Pancreas (tissue), 10 donors: ENCODE results near the gene MADCAM1. TPM values are rescaled to one million over a fixed set of nuclear protein-coding genes. Genes with fewer than 3 reads are reported as not detected.

Experiments
- ATAC-seq, 4 donors: fragments of 200-7000 bp; cut with Tn5 transposase; one replicate each; pipeline versions ENCODE4 v1.8.0 to v1.9.1; 2020; ENCODE audit warnings: mild to moderate bottlenecking in 4 of 4, moderate library complexity in 4 of 4
- DNase-seq, 6 donors: peaks; one replicate each; pipeline ENCODE4 v3.0.0-alpha.2; 2020
- FAIRE-seq: peaks from 2 replicates; lab custom pipeline; 2012; peaks lifted over from hg19 to GRCh38; lab: Jason Lieb, UNC
- H3K27ac ChIP-seq, 4 donors: fragments of 200-600 bp; sonication (generic); 1 replicate in 3 of 4; 2 replicates in 1 of 4; pipeline versions ENCODE4 v1.5.0 to v1.8.0; 2020
- H3K27me3 ChIP-seq, 4 donors: fragments of 200-600 bp; one replicate each; pipeline ENCODE4 v1.8.0; 2021
- H3K36me3 ChIP-seq, 3 donors: fragments of 200-600 bp; sonication (generic) in 1 of 3; one replicate each; pipeline versions ENCODE4 v1.5.0 to v1.8.0; 2020 to 2021
- H3K4me1 ChIP-seq, 3 donors: fragments of 200-600 bp; one replicate each; pipeline ENCODE4 v1.8.0; 2021
- H3K4me3 ChIP-seq, 4 donors: fragments of 200-600 bp; sonication (generic) in 2 of 4; one replicate each; pipeline versions ENCODE4 v1.5.0 to v1.8.0; 2020 to 2021
- H3K9me3 ChIP-seq, 4 donors: fragments of 200-600 bp; one replicate each; pipeline ENCODE4 v1.8.0; 2021
- WGBS, 2 donors: extraction: QIAGEN DNeasy Blood & Tissue Kit; methylation state at CpG; one replicate each; pipeline ENCODE4 v1.1.7; 2013; 5-methylcytosine and 5-hydroxymethylcytosine counted together
- intact Hi-C, 3 donors: fragments of 100-400 bp; cut with DNase I; formaldehyde crosslinking; loops; one replicate each; pipeline versions ENCODE4 v1.11.1 to v1.14.2; 2022
- polyA plus RNA-seq, 2 donors: library from polyadenylated mRNA; stranded (reverse); fragments of 200-250 nt; gene quantifications; one replicate each; pipeline ENCODE4 v1.2.3, GENCODE V29; 2013
- total RNA-seq, 6 donors: library from RNA; stranded (reverse); fragmentation: NEBNext Ultra II Directional in 4 of 6; extraction: Animal tissue kit (Norgen Biotek cat#: 25700) in 4 of 6; gene quantifications; one replicate each; pipeline versions ENCODE4 v1.2.1 to v1.2.4, GENCODE V29; 2021 to 2023
- TF ChIP-seq, protein P1 (sequence below), 4 donors: fragments of 200-600 bp; sonication (generic) in 3 of 4; IDR thresholded peaks; one replicate each; pipeline versions ENCODE4 v1.5.0 to v1.8.0; 2021; ENCODE audit warnings: antibody characterized with exemption in 4 of 4
- donor health status: healthy with polysubstance abuse.
- donor health status: DM: no; HTN: no; CAD: no; lungs with moderate emphysema.
- donor health status: DM: no; HTN: no; CAD: no.
- donor health status: control.
- donor health status: control.
- donor health status: Bipolar disorder and iron deficiency.
- donor health status: DM: yes; HTN: yes; CAD: no.
- donor health status: DM: no; HTN: no; CAD: no.
- donor health status: DM: no; HTN: no; CAD: no.
- donor health status: DM: yes; HTN: yes; CAD: no.

The MADCAM1 gene
- total and polyA plus RNA-seq, 8 donors = 0.66 to 7.5 (median 1.8) TPM

DNA sequence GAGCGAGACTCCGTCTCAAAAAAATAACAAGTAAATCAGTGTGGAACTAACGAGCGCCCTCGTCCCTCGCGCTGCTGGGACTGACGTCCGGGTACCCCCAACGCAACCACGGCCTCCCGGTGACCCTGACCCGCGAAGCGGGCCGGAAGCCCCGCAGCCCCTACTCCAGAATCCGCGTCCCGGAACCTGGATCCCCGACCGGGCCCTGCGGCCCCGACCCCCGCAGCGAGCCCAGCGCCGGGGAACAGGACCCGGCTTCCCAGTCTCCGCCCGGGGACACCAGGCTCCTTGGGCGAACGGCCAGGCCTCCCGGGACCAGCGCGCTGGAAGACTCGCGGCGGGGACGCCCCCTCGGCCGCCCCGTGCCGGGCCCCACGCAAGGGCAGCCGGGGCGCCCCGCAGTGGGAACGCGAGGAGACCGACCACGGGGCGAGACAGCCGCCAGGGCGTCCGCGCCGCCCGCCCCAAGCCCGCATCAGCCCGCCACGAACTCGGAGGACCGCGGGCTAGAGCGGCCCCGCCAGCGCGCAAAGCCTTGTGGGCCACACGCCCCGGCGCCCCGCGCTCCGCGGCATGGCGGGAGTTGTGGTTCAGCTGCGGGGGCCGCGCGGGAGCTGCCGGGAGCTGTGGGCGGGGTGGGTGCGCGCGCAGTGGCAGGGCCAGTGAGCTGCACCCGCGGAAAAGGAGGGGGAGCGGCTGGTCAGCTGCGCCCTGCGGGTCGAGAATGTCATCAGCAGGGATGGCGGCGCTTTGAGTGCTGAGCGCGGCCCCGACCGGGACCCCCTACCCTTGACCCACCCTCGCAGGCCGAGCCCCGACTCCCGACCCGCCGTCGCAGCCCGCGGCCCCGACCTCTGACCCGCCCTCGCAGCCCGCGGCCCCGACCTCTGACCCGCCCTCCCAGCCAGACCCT lies 7.5 kb upstream of the MADCAM1 start:
- WGBS, 2 donors = 1% methylated on average over 60 to 114 of the region's 114 CpGs
- peak overlapping the region; percentile 81 to 95 (median 88) for H3K4me3 ChIP-seq
- peaks cover 0 to 4% (median 0%) of the 10 kb centered on the region in 3 donors for H3K4me1 ChIP-seq
- DNase-seq (peak; percentile 95 to 99 (median 97)), FAIRE-seq (no peak), ATAC-seq (peak; percentile 95 to 97 (median 96))
- peak overlapping the region; percentile 64 to 89 (median 79) for H3K27ac ChIP-seq
- TF ChIP-seq, protein P1, sequence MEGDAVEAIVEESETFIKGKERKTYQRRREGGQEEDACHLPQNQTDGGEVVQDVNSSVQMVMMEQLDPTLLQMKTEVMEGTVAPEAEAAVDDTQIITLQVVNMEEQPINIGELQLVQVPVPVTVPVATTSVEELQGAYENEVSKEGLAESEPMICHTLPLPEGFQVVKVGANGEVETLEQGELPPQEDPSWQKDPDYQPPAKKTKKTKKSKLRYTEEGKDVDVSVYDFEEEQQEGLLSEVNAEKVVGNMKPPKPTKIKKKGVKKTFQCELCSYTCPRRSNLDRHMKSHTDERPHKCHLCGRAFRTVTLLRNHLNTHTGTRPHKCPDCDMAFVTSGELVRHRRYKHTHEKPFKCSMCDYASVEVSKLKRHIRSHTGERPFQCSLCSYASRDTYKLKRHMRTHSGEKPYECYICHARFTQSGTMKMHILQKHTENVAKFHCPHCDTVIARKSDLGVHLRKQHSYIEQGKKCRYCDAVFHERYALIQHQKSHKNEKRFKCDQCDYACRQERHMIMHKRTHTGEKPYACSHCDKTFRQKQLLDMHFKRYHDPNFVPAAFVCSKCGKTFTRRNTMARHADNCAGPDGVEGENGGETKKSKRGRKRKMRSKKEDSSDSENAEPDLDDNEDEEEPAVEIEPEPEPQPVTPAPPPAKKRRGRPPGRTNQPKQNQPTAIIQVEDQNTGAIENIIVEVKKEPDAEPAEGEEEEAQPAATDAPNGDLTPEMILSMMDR (IDR thresholded peaks at IDR 0.05) = no peak
- H3K27me3 ChIP-seq = no peaks in the 10 kb centered on the region
- no peaks in the 10 kb centered on the region for H3K36me3 ChIP-seq
- intact Hi-C loops = no loop called here
- H3K9me3 ChIP-seq = no peaks in the 10 kb centered on the region

DNA sequence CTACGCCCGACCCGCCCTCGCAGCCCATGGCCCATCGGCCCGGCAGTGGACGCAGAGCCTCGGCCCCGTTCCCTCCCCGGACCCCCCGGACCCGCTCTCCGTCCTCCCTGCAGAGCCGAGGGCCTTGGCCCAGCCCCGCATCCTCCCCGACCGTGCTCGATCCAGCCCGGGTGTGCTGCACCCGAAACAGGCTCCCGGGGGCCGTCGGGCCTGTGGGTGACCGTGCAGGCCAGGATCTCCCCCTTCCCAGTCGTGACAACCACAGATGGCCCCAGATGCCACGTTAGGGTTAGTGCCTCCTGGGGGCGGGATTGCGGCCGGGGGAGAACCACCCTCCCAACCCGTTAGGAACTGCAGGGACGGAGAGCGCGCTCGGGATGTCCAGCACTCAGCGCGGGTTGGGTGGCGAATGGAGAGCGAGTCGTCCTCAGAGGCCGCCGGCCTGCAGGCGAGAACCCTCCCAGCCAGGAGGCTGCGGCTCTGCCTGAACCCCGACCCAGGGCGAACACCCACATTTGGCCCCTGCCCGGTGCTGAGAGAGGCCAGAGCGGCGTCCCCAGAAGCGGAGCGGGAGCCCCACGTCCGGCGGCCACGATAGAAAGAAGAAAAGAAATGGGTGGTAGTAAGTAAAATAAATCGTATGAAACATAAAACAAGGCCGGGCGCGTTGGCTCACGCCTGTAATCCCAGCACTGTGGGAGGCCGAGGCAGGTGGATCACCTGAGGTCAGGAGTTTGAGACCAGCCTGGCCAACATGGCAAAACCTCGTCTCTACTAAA lies 6.7 kb upstream of the MADCAM1 start:
- Histone ChIP-seq H3K36me3 (no peaks in the 10 kb centered on the region), H3K9me3 (no peaks in the 10 kb centered on the region), H3K4me3 (peak overlapping the region; percentile 81 to 95 (median 88)), H3K4me1 (peaks cover 0 to 4% (median 0%) of the 10 kb centered on the region in 3 donors), H3K27ac (peak overlapping the region in 3 of 4 donors; percentile 60 to 89 (median 88)), H3K27me3 (no peaks in the 10 kb centered on the region)
- intact Hi-C loops = no loop called here
- ATAC-seq (peak; percentile 36 to 52 (median 46)), DNase-seq (peak in 3 of 6 donors; percentile 44 to 90 (median 60)), FAIRE-seq (no peak)
- 15 to 17% methylated on average over 51 to 61 of the region's 61 CpGs for WGBS, 2 donors
- TF ChIP-seq, protein P1 (IDR thresholded peaks at IDR 0.05) = no peak

DNA sequence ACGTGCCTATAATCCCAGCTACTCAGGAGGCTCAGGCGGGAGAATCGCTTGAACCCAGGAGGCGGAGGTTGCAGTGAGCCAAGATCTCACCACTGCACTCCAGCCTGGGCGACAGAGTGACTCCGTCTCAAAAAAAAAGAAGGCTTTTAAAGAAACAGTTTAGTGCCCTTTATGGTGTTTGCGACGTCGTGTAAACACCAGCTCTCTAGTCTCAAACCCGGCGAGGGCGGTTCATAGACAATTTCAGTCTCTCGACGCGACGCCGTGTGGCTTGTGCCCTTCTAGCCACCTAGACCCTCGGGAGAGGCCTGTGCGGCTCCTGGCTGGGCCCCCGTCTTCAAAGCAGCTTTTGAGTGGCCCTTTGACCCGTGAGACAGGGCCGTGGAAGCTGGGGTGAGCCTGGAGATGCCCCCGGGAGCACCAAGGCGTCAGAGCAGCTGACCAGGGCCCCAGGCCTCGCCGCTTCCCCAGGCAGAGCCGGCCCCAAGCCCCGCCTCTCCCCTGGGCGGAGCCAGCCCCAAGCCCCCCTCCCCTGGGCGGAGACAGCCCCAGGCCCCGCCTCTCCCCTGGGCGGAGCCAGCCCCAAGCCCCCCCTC lies 5.0 kb upstream of the MADCAM1 start:
- intact Hi-C loops = no loop called here
- Histone ChIP-seq H3K9me3 (no peaks in the 10 kb centered on the region), H3K27ac (no peak overlapping the region), H3K27me3 (no peaks in the 10 kb centered on the region), H3K36me3 (no peaks in the 10 kb centered on the region), H3K4me1 (peaks cover 0 to 4% (median 0%) of the 10 kb centered on the region in 3 donors), H3K4me3 (no peak overlapping the region)
- ATAC-seq (no peak), DNase-seq (peak in 2 of 6 donors; percentile 47 to 63), FAIRE-seq (no peak)
- WGBS, 2 donors = 81 to 90% methylated on average over 29 to 32 of the region's 32 CpGs
- TF ChIP-seq, protein P1 (IDR thresholded peaks at IDR 0.05) = no peak

DNA sequence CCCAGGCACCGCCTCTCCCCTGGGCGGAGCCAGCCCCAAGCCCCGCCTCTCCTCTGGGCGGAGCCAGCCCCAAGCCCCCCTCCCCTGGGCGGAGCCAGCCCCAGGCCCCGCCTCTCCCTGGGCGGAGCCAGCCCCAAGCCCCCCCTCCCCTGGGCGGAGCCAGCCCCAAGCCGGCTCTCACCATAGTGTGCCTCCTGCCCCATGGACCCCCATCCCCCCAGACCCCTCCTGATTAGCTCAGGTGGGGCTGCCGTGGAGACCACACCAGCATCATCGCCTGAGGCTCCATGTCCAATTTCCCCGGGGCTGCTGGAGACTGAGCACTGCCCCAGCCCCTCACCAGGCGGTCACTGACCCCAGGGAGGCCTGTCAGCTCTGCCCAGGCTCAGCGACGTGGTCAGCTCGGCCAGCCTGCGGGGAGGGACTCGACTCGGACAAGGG lies 4.2 kb upstream of the MADCAM1 start:
- intact Hi-C loops = no loop called here
- ATAC-seq (no peak), FAIRE-seq (no peak), DNase-seq (peak in 2 of 6 donors; percentile 54 to 76)
- Histone ChIP-seq H3K4me3 (no peak overlapping the region), H3K9me3 (no peaks in the 10 kb centered on the region), H3K27ac (no peak overlapping the region), H3K36me3 (no peaks in the 10 kb centered on the region), H3K27me3 (no peaks in the 10 kb centered on the region), H3K4me1 (peaks cover 0 to 4% (median 0%) of the 10 kb centered on the region in 3 donors)
- TF ChIP-seq, protein P1 (IDR thresholded peaks at IDR 0.05) = no peak
- 68 to 76% methylated on average over 14 to 19 of the region's 19 CpGs for WGBS, 2 donors
